Heart left ventricle (tissue), 13 donors: ENCODE data around the gene MEGF10.

ENCODE experiments used
- POLR2A ChIP-seq, 2 donors: fragments of 450-650 bp; IDR thresholded peaks; one replicate each; pipeline ENCODE4 v1.6.1; 2017; ENCODE audit warnings: antibody characterized with exemption in 2 of 2, mild to moderate bottlenecking in 2 of 2, moderate library complexity in 2 of 2
- TF ChIP-seq, protein P1 (sequence below), 12 donors: fragments of 200-600 bp; sonication (generic) in 4 of 12; IDR thresholded peaks; one replicate each; pipeline versions ENCODE4 v1.5.0 to v1.8.0; 2018 to 2022; ENCODE audit warnings: antibody characterized with exemption in 12 of 12, mild to moderate bottlenecking in 5 of 12
- donor health status: ischemic (EF 13 %, LVEDD 7.1; RV severe dilation, severe dysfunction).
- donor health status: DM: no; HTN: yes; CAD: no.
- donor health status: DM: no; HTN: no; CAD: no.
- donor health status: ischemic (EF 25% LVEDD 6.9; RV normal size, moderate dysfunction).
- donor health status: ischemic (EF 25% LVEDD 5.7; RV mildly dilated, moderate dysfunction).
- donor health status: ischemic (EF 35%, LVEDD 5.7; RV mildly dilated, moderate dysfunction).
- donor health status: nonischemic (EF 11% LVEDD 7.7; RV severe dilation, severe dysfunction).
- donor health status: DM: yes; HTN: yes; CAD: no.
- donor health status: PGD.
- donor health status: ischemic (EF 29% LVEDD 5.4; RV normal size, mild dysfunction).
- donor health status: nonischemic (EF 23%, LVEDD 6.1; RV moderate dilation, normal function).

DNA sequence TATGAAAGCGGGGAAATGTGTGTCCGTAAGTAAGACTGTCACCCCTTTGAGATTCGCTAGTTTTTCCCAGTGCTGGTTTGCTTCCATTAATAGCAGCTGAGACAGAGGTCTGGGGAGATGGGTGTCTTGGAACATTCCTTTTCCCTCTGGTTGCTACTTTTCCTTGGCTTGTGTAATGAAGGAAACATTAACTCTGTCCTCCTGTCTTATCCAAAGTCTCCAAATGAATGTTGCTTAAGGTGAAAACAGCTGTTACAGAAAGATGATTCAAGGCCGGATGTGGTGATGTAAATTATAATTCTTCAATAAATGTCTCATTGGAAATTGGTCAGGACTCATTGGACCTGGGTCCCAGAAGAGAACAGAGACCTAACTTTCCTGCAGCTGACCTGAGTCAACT lies 50.0 kb downstream of the MEGF10 start:
- TF ChIP-seq, protein P1, sequence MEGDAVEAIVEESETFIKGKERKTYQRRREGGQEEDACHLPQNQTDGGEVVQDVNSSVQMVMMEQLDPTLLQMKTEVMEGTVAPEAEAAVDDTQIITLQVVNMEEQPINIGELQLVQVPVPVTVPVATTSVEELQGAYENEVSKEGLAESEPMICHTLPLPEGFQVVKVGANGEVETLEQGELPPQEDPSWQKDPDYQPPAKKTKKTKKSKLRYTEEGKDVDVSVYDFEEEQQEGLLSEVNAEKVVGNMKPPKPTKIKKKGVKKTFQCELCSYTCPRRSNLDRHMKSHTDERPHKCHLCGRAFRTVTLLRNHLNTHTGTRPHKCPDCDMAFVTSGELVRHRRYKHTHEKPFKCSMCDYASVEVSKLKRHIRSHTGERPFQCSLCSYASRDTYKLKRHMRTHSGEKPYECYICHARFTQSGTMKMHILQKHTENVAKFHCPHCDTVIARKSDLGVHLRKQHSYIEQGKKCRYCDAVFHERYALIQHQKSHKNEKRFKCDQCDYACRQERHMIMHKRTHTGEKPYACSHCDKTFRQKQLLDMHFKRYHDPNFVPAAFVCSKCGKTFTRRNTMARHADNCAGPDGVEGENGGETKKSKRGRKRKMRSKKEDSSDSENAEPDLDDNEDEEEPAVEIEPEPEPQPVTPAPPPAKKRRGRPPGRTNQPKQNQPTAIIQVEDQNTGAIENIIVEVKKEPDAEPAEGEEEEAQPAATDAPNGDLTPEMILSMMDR (IDR thresholded peaks at IDR 0.05) = no peak
- TF ChIP-seq POLR2A (IDR thresholded peaks at IDR 0.05) = no peak
